HepG2 (cell line): ENCODE results near the gene CLDND2. TPM values are rescaled to one million over a fixed set of nuclear protein-coding genes. Genes with fewer than 3 reads are reported as not detected.

Source experiments
- ATF1 ChIP-seq: IDR thresholded peaks from 2 replicates; pipeline ENCODE4 v1.6.1; 2016; ENCODE audit warnings: mild to moderate bottlenecking, control low read depth
- FOXA1 ChIP-seq, 2 experiments: fragments of 450-650 bp in 1 of 2; sonication (generic) in 1 of 2; formaldehyde crosslinking in 1 of 2; IDR thresholded peaks; 2 replicates each; pipeline versions ENCODE4 v1.4.0 to v1.6.1; 2016 to 2020; ENCODE audit warnings: missing genetic modification reagents in 1 of 2
- IRX3 ChIP-seq: sonication (generic); formaldehyde crosslinking; IDR thresholded peaks from 2 replicates; pipeline ENCODE4 v1.8.1; 2023; ENCODE audit warnings: mild to moderate bottlenecking, low read depth, missing genetic modification reagents, borderline replicate concordance
- KAT8 ChIP-seq: IDR thresholded peaks from 2 replicates; pipeline ENCODE4 v1.6.1; 2016; ENCODE audit warnings: missing genetic modification reagents, missing compliant biosample characterization
- KDM4B ChIP-seq: sonication (generic); formaldehyde crosslinking; IDR thresholded peaks from 2 replicates; pipeline ENCODE4 v1.4.0; 2020; ENCODE audit warnings: missing genetic modification reagents
- MEIS2 ChIP-seq: sonication (generic); formaldehyde crosslinking; IDR thresholded peaks from 2 replicates; pipeline ENCODE4 v1.9.0; 2021; ENCODE audit warnings: mild to moderate bottlenecking, missing genetic modification reagents
- NFE2L2 ChIP-seq: fragments of 150-350 bp; IDR thresholded peaks from 2 replicates; pipeline ENCODE4 v1.6.1; 2014; ENCODE audit warnings: low read length
- PCBP1 ChIP-seq: fragments of 200-400 bp; formaldehyde crosslinking; IDR thresholded peaks from 2 replicates; pipeline ENCODE4 v1.6.1; 2017; ENCODE audit warnings: mild to moderate bottlenecking, low read depth, low read length, borderline replicate concordance
- SAP130 ChIP-seq: IDR thresholded peaks from 2 replicates; pipeline ENCODE4 v1.6.1; 2016; ENCODE audit warnings: low read depth
- ZNF224 ChIP-seq: sonication (generic); formaldehyde crosslinking; IDR thresholded peaks from 2 replicates; pipeline ENCODE4 v1.5.0; 2020; ENCODE audit warnings: mild to moderate bottlenecking, missing genetic modification reagents
- ZNF264 ChIP-seq: sonication (generic); formaldehyde crosslinking; IDR thresholded peaks from 2 replicates; pipeline ENCODE4 v1.4.0; 2020; ENCODE audit warnings: missing genetic modification reagents
- ZNF564 ChIP-seq: sonication (generic); formaldehyde crosslinking; IDR thresholded peaks from 2 replicates; pipeline ENCODE4 v1.8.1; 2023; ENCODE audit warnings: mild to moderate bottlenecking, missing genetic modification reagents
- ZNF678 ChIP-seq: sonication (generic); formaldehyde crosslinking; IDR thresholded peaks from 2 replicates; pipeline ENCODE4 v1.4.0; 2020; ENCODE audit warnings: mild to moderate bottlenecking, missing genetic modification reagents
- ZNF768 ChIP-seq: sonication (generic); formaldehyde crosslinking; IDR thresholded peaks from 2 replicates; pipeline ENCODE4 v1.4.0; 2020; ENCODE audit warnings: missing genetic modification reagents
- polyA plus RNA-seq, 8 experiments: library from polyadenylated mRNA; depleted of rRNA in 3 of 8; stranded (reverse) in 7 of 8; unstranded in 1 of 8; fragments of >200 nt; fragmentation: Illumina TruSeq in 4 of 8; extraction: Trizol in 4 of 8; gene quantifications; 2 replicates each; pipeline versions ENCODE4 v1.2.1 to v1.2.3, GENCODE V29; 2011 to 2016; ENCODE audit warnings: low read depth in 4 of 8, missing spikeins in 1 of 8, mixed read lengths in 1 of 8; ENCODE audit not compliant: insufficient read depth in 1 of 8
- total RNA-seq, 5 experiments: library from RNA; depleted of rRNA; stranded (reverse); fragments of >200 nt; fragmentation: Illumina TruSeq; extraction: Trizol; gene quantifications; 2 replicates each; pipeline ENCODE4 v1.2.3, GENCODE V29; 2016; ENCODE audit warnings: low read depth in 1 of 5
- TF ChIP-seq, protein P1 (sequence below): sonication (generic); formaldehyde crosslinking; IDR thresholded peaks from 2 replicates; pipeline ENCODE4 v1.5.0; 2020; ENCODE audit warnings: mild to moderate bottlenecking, low read depth, missing genetic modification reagents, borderline replicate concordance
- TF ChIP-seq, protein P2 (sequence below): sonication (generic); formaldehyde crosslinking; IDR thresholded peaks from 2 replicates; pipeline ENCODE4 v1.4.0; 2020; ENCODE audit warnings: missing genetic modification reagents
- TF ChIP-seq, protein P3 (sequence below): sonication (generic); formaldehyde crosslinking; IDR thresholded peaks from 2 replicates; pipeline ENCODE4 v1.5.0; 2020; ENCODE audit warnings: mild to moderate bottlenecking, missing genetic modification reagents
- TF ChIP-seq, protein P4 (sequence below): sonication (generic); formaldehyde crosslinking; IDR thresholded peaks from 2 replicates; pipeline ENCODE4 v1.8.1; 2023; ENCODE audit warnings: mild to moderate bottlenecking, moderate library complexity, missing genetic modification reagents
- TF ChIP-seq, protein P5 (sequence below): sonication (generic); formaldehyde crosslinking; IDR thresholded peaks from 2 replicates; pipeline ENCODE4 v1.4.0; 2020; ENCODE audit warnings: mild to moderate bottlenecking, missing genetic modification reagents

The CLDND2 gene
- total and polyA plus RNA-seq, 2 of the 13 experiments (the other 11 are each of a cell fraction or from before 2014, with no cell fraction given), result 0.84 to 1.8 TPM

DNA sequence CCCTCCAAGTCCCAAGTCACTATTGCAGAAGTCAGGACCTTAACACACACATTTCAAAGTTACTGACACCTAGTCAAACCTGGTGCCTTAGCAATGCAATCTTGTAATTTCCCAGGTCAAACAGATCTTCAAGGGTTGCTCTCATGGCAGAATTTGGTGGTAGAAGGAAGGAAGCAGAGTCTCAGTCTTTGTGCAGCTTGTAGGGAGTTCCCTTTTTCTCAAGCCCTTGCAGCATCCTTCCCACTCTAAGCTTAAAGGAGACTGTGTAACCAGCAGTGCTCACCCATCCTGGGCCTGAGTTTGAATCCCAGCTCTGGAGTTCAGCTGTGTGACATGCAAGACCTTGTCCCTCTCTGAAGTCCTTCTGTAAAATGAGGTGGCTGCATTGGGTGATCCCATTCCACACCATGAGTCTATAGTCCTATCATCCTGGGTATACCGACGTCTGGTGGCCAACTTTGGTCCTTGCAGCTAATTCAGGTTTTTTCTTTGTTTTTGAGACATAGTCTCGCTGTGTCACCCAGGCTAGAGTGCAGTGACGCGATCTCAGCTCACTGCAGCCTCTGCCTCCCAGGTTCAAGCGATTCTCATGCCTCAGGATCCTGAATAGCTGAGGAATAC is 38.8 kb upstream of the CLDND2 start (continued):
- TF ChIP-seq, protein P1, sequence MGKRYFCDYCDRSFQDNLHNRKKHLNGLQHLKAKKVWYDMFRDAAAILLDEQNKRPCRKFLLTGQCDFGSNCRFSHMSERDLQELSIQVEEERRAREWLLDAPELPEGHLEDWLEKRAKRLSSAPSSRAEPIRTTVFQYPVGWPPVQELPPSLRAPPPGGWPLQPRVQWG, result no peak
- TF ChIP-seq IRX3 (CRISPR knock-in tag), result no peak
- TF ChIP-seq KAT8 (CRISPR knock-in tag), result no peak
- no peak for TF ChIP-seq ZNF564 (CRISPR knock-in tag)
- no peak for TF ChIP-seq ATF1 (CRISPR knock-in tag)
- TF ChIP-seq ZNF768 (CRISPR knock-in tag), result peak; percentile 52; the same call in 1 of the 2 replicates
- TF ChIP-seq SAP130 (CRISPR knock-in tag), result peak; percentile 49; the same call in 1 of the 2 replicates
- no peak for TF ChIP-seq ZNF264
- TF ChIP-seq, protein P2, sequence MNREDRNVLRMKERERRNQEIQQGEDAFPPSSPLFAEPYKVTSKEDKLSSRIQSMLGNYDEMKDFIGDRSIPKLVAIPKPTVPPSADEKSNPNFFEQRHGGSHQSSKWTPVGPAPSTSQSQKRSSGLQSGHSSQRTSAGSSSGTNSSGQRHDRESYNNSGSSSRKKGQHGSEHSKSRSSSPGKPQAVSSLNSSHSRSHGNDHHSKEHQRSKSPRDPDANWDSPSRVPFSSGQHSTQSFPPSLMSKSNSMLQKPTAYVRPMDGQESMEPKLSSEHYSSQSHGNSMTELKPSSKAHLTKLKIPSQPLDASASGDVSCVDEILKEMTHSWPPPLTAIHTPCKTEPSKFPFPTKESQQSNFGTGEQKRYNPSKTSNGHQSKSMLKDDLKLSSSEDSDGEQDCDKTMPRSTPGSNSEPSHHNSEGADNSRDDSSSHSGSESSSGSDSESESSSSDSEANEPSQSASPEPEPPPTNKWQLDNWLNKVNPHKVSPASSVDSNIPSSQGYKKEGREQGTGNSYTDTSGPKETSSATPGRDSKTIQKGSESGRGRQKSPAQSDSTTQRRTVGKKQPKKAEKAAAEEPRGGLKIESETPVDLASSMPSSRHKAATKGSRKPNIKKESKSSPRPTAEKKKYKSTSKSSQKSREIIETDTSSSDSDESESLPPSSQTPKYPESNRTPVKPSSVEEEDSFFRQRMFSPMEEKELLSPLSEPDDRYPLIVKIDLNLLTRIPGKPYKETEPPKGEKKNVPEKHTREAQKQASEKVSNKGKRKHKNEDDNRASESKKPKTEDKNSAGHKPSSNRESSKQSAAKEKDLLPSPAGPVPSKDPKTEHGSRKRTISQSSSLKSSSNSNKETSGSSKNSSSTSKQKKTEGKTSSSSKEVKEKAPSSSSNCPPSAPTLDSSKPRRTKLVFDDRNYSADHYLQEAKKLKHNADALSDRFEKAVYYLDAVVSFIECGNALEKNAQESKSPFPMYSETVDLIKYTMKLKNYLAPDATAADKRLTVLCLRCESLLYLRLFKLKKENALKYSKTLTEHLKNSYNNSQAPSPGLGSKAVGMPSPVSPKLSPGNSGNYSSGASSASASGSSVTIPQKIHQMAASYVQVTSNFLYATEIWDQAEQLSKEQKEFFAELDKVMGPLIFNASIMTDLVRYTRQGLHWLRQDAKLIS (CRISPR knock-in tag), result no peak
- TF ChIP-seq PCBP1, result no peak
- TF ChIP-seq, protein P3, sequence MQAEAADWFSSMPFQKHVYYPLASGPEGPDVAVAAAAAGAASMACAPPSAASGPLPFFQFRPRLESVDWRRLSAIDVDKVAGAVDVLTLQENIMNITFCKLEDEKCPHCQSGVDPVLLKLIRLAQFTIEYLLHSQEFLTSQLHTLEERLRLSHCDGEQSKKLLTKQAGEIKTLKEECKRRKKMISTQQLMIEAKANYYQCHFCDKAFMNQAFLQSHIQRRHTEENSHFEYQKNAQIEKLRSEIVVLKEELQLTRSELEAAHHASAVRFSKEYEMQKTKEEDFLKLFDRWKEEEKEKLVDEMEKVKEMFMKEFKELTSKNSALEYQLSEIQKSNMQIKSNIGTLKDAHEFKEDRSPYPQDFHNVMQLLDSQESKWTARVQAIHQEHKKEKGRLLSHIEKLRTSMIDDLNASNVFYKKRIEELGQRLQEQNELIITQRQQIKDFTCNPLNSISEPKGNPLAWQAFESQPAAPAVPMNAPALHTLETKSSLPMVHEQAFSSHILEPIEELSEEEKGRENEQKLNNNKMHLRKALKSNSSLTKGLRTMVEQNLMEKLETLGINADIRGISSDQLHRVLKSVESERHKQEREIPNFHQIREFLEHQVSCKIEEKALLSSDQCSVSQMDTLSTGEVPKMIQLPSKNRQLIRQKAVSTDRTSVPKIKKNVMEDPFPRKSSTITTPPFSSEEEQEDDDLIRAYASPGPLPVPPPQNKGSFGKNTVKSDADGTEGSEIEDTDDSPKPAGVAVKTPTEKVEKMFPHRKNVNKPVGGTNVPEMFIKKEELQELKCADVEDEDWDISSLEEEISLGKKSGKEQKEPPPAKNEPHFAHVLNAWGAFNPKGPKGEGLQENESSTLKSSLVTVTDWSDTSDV (CRISPR knock-in tag), result no peak
- no peak for TF ChIP-seq NFE2L2
- TF ChIP-seq, protein P4, sequence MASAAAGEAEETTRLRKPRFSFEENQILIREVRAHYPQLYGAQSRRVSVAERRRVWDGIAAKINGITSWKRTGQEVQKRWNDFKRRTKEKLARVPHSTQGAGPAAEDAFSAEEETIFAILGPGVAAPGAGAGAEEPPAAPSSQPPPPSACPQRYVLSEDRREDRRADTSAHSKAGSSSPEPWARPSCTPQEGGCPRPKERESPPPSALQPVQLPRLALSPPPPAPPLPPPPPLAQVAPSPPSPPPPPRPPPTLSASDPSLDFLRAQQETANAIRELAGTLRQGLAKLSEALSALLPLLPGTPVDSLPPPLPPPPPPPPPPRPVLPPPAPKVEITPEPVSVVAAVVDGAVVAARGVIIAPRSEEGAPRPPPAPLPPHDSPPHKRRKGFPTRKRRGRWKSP (CRISPR knock-in tag), result no peak
- TF ChIP-seq, protein P5, sequence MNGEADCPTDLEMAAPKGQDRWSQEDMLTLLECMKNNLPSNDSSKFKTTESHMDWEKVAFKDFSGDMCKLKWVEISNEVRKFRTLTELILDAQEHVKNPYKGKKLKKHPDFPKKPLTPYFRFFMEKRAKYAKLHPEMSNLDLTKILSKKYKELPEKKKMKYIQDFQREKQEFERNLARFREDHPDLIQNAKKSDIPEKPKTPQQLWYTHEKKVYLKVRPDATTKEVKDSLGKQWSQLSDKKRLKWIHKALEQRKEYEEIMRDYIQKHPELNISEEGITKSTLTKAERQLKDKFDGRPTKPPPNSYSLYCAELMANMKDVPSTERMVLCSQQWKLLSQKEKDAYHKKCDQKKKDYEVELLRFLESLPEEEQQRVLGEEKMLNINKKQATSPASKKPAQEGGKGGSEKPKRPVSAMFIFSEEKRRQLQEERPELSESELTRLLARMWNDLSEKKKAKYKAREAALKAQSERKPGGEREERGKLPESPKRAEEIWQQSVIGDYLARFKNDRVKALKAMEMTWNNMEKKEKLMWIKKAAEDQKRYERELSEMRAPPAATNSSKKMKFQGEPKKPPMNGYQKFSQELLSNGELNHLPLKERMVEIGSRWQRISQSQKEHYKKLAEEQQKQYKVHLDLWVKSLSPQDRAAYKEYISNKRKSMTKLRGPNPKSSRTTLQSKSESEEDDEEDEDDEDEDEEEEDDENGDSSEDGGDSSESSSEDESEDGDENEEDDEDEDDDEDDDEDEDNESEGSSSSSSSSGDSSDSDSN (CRISPR knock-in tag), result no peak
- TF ChIP-seq ZNF224 (CRISPR knock-in tag), result no peak
- TF ChIP-seq FOXA1 (IDR thresholded peaks at IDR 0.05), result no peak
- TF ChIP-seq FOXA1 (CRISPR knock-in tag; IDR thresholded peaks at IDR 0.05), result no peak
- TF ChIP-seq KDM4B (CRISPR knock-in tag), result no peak
- no peak for TF ChIP-seq ZNF678 (CRISPR knock-in tag)
- TF ChIP-seq MEIS2 (CRISPR knock-in tag), result no peak
